Esophagus squamous epithelium (tissue), 5 donors: ENCODE data around the gene HLX. TPM values are rescaled to one million over a fixed set of nuclear protein-coding genes. Genes with fewer than 3 reads are reported as not detected.
A peak's percentile ranks its signal among the peaks of the same experiment; 100 is the strongest.

ENCODE experiments used
- DNase-seq: peaks from one replicate; lab custom pipeline; 2025; lab: John Stamatoyannopoulos, UW
- H3K27ac ChIP-seq, 4 donors: fragments of 200-600 bp; sonication (generic); one replicate each; pipeline ENCODE4 v1.5.1; 2016 to 2019; ENCODE audit warnings: mild to moderate bottlenecking in 1 of 4
- H3K27me3 ChIP-seq, 4 donors: fragments of 200-600 bp; sonication (generic); 1 replicate in 3 of 4; 2 replicates in 1 of 4; pipeline versions ENCODE4 v1.5.1 to v1.6.0; 2017 to 2021; ENCODE audit warnings: antibody characterized with exemption in 1 of 4
- H3K36me3 ChIP-seq, 3 donors: fragments of 200-600 bp; sonication (generic); one replicate each; pipeline ENCODE4 v1.5.1; 2016 to 2019
- H3K4me1 ChIP-seq, 3 donors: fragments of 200-600 bp; sonication (generic); one replicate each; pipeline ENCODE4 v1.5.1; 2017 to 2019
- H3K4me3 ChIP-seq, 4 donors: fragments of 200-600 bp; sonication (generic); 1 replicate in 3 of 4; 2 replicates in 1 of 4; pipeline ENCODE4 v1.5.1; 2016 to 2019; ENCODE audit warnings: mild to moderate bottlenecking in 2 of 4, moderate library complexity in 1 of 4
- H3K9me3 ChIP-seq, 3 donors: fragments of 200-600 bp; sonication (generic); one replicate each; pipeline ENCODE4 v1.5.1; 2016 to 2019
- POLR2A ChIP-seq, 4 donors: fragments of 450-650 bp; IDR thresholded peaks; one replicate each; pipeline ENCODE4 v1.6.1; 2017; ENCODE audit warnings: antibody characterized with exemption in 4 of 4, mild to moderate bottlenecking in 4 of 4, moderate library complexity in 3 of 4
- WGBS, 2 donors: methylation state at CpG; one replicate each; pipeline ENCODE4 v1.1.5; 2018; 5-methylcytosine and 5-hydroxymethylcytosine counted together
- intact Hi-C: fragments of 100-400 bp; cut with DNase I; formaldehyde crosslinking; loops from one replicate; pipeline ENCODE4 v1.15.0; 2022
- total RNA-seq, 4 donors: library from RNA; depleted of rRNA; stranded (reverse); fragments of >200 nt; gene quantifications; one replicate each; pipeline ENCODE4 v1.1.0, GENCODE V29; 2016
- TF ChIP-seq, protein P1 (sequence below), 6 experiments: fragments of 450-650 bp in 4 of 6; fragments of 200-600 bp in 2 of 6; sonication (generic) in 2 of 6; IDR thresholded peaks; one replicate each; pipeline ENCODE4 v1.5.1; 2016 to 2019; ENCODE audit warnings: antibody characterized with exemption in 6 of 6, mild to moderate bottlenecking in 4 of 6, moderate library complexity in 4 of 6
- donor health status: DM: yes; HTN: yes; CAD: no.

The HLX gene
- total RNA-seq, 4 donors from 2014 or later, result 0.23 to 7.2 (median 0.97) TPM

GRCh38 chr1:220841293-220841692 lies 38.0 kb upstream of the HLX start:
- H3K27me3 ChIP-seq, result no peaks in the 10 kb centered on the region
- intact Hi-C loops, result no loop called here
- H3K9me3 ChIP-seq, result no peaks in the 10 kb centered on the region

GRCh38 chr1:220843481-220844011 lies 35.7 kb upstream of the HLX start:
- Histone ChIP-seq H3K27ac (peak overlapping the region in 2 of 4 donors; percentile 49 to 50), H3K4me1 (peaks cover 0 to 14% (median 0%) of the 10 kb centered on the region in 3 donors), H3K9me3 (no peaks in the 10 kb centered on the region), H3K4me3 (no peak overlapping the region), H3K27me3 (no peaks in the 10 kb centered on the region), H3K36me3 (no peaks in the 10 kb centered on the region)
- DNase-seq, result no peak
- TF ChIP-seq, protein P1, sequence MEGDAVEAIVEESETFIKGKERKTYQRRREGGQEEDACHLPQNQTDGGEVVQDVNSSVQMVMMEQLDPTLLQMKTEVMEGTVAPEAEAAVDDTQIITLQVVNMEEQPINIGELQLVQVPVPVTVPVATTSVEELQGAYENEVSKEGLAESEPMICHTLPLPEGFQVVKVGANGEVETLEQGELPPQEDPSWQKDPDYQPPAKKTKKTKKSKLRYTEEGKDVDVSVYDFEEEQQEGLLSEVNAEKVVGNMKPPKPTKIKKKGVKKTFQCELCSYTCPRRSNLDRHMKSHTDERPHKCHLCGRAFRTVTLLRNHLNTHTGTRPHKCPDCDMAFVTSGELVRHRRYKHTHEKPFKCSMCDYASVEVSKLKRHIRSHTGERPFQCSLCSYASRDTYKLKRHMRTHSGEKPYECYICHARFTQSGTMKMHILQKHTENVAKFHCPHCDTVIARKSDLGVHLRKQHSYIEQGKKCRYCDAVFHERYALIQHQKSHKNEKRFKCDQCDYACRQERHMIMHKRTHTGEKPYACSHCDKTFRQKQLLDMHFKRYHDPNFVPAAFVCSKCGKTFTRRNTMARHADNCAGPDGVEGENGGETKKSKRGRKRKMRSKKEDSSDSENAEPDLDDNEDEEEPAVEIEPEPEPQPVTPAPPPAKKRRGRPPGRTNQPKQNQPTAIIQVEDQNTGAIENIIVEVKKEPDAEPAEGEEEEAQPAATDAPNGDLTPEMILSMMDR (IDR thresholded peaks at IDR 0.05), result no peak
- no peak for TF ChIP-seq POLR2A (IDR thresholded peaks at IDR 0.05)
- intact Hi-C loops, result no loop called here
- 17 to 38% methylated on average over 4 to 6 of the region's 6 CpGs for WGBS, 2 donors

More at GRCh38 chr1:220841293-220841692, 38.0 kb upstream of the HLX start:
- Histone ChIP-seq H3K36me3 (no peaks in the 10 kb centered on the region), H3K27ac (no peak overlapping the region), H3K4me3 (no peak overlapping the region), H3K4me1 (peaks cover 0 to 14% (median 0%) of the 10 kb centered on the region in 3 donors)
- TF ChIP-seq POLR2A (IDR thresholded peaks at IDR 0.05), result no peak
- TF ChIP-seq, protein P1 (IDR thresholded peaks at IDR 0.05), result no peak
- no peak for DNase-seq

GRCh38 chr1:220852408-220852807 lies 26.8 kb upstream of the HLX start:
- WGBS, 2 donors, result 77 to 85% methylated on average over 2 of the region's 2 CpGs
- Histone ChIP-seq H3K4me3 (no peak overlapping the region), H3K27me3 (no peaks in the 10 kb centered on the region), H3K9me3 (peaks cover 0 to 20% (median 0%) of the 10 kb centered on the region in 3 donors), H3K27ac (no peak overlapping the region), H3K4me1 (no peaks in the 10 kb centered on the region), H3K36me3 (no peaks in the 10 kb centered on the region)
- TF ChIP-seq POLR2A (IDR thresholded peaks at IDR 0.05), result no peak
- TF ChIP-seq, protein P1 (IDR thresholded peaks at IDR 0.05), result no peak
- no peak for DNase-seq
- intact Hi-C loops, result no loop called here

GRCh38 chr1:220872296-220872695 lies 6.9 kb upstream of the HLX start:
- intact Hi-C loops, result loop anchor here (5.0 kb wide), 1 partner anchor 565 kb away; no protein-coding TSS in a partner anchor
- Histone ChIP-seq H3K27me3 (peaks cover 0 to 24% (median 0%) of the 10 kb centered on the region in 4 donors), H3K36me3 (no peaks in the 10 kb centered on the region), H3K4me3 (no peak overlapping the region), H3K9me3 (no peaks in the 10 kb centered on the region), H3K27ac (no peak overlapping the region), H3K4me1 (peaks cover 0 to 14% (median 6%) of the 10 kb centered on the region in 3 donors)
- DNase-seq, result no peak
- TF ChIP-seq, protein P1 (IDR thresholded peaks at IDR 0.05), result no peak
- TF ChIP-seq POLR2A (IDR thresholded peaks at IDR 0.05), result no peak

DNA sequence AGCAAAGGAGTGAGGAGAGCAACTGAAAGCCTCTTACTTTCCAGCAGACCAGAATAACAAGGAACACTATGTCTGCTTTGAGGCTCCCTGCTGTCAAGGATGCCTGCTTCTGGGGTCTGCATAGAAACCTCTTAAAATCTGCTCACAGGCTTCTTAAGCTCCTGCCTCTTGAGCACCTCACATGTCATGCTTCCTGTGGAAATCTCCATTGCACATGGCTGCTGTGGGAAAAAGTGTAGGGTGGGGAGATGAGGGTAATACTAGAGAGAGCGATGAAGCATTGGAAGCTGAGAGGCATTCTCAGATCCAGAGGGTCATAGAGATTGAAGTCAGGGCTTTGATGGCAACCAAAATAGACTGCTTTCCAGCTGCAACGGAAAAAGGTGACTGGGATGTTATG lies 6.2 kb upstream of the HLX start:
- Histone ChIP-seq H3K36me3 (no peaks in the 10 kb centered on the region), H3K27ac (no peak overlapping the region), H3K4me1 (peaks cover under 1 to 22% (median 11%) of the 10 kb centered on the region in 3 donors), H3K9me3 (no peaks in the 10 kb centered on the region), H3K4me3 (no peak overlapping the region), H3K27me3 (peaks cover 0 to 32% (median 3%) of the 10 kb centered on the region in 4 donors)
- TF ChIP-seq POLR2A (IDR thresholded peaks at IDR 0.05), result no peak
- TF ChIP-seq, protein P1 (IDR thresholded peaks at IDR 0.05), result no peak
- no peak for DNase-seq
- intact Hi-C loops, result loop anchor here (5.0 kb wide), 1 partner anchor 564 kb away; no protein-coding TSS in a partner anchor
- 73 to 80% methylated on average over 2 of the region's 2 CpGs for WGBS, 2 donors
